Uterus (tissue), 2 donors: ENCODE measurements around the gene TMC6.

ENCODE experiments used
- CTCF ChIP-seq, 4 experiments: fragments of 200-600 bp in 2 of 4; fragments of 450-650 bp in 2 of 4; sonication (generic) in 2 of 4; IDR thresholded peaks; one replicate each; pipeline ENCODE4 v1.5.1; 2016 to 2019; ENCODE audit warnings: antibody characterized with exemption in 4 of 4, mild to moderate bottlenecking in 2 of 4, moderate library complexity in 1 of 4
- POLR2A ChIP-seq, 2 donors: fragments of 450-650 bp; IDR thresholded peaks; one replicate each; pipeline ENCODE4 v1.6.1; 2016; ENCODE audit warnings: antibody characterized with exemption in 2 of 2, mild to moderate bottlenecking in 1 of 2, moderate library complexity in 1 of 2

GRCh38 chr17:78134899-78135385 is 6.4 kb upstream of the TMC6 start:
- TF ChIP-seq CTCF (IDR thresholded peaks at IDR 0.05): no peak
- TF ChIP-seq POLR2A (IDR thresholded peaks at IDR 0.05): no peak
